Measurements from ENCODE around the gene PCSK6. TPM values are rescaled to one million over a fixed set of nuclear protein-coding genes. Genes with fewer than 3 reads are reported as not detected.
"Not testable (repeated sequence)": the region's sequence is repeated elsewhere in the genome, so short reads cannot be mapped to it uniquely, and the experiment has no call there.

Gene PCSK6
- total RNA-seq, 4 donors from 2014 or later: 1.4 to 12.8 (median 6.9) TPM

GRCh38 chr15:101456057-101456739 is 33.3 kb downstream of the PCSK6 start:
- H3K4me3 ChIP-seq: no peak overlapping the region

DNA sequence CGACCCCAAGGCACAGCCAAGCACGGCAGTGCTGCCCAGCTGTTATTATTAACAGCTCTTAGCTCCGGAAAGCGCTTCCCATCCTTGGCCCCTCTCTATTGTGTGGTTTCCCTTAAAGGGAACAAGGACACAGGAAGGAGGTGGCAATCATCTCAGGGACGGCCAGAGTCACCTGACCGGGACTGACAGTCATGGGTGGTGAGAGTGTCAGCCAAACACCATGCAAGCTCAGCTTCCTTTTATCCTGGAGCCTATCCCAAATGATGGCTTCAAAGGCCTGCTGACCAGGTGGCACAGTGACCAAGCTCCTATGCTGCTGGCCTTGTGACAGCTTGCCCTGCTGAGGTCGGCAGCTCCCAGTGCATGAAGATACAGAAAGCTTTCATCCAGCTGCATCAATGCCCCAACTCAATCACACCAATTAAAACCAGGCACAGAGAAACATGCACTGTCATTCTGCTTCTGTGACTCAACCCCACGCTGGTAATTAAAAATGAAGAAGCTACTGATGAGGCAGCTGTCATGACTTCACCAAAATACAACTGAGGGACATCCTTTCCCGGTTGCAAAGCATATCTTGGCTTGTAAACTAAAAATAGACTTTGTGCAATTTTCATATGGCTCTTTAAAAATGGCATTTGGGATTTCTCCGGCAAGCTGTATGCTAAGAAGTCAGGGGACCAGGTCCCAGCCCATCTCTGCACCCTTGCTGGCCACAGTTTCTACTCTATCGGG is 34.0 kb downstream of the PCSK6 start:
- intact Hi-C loops (cut with DNase I; ENCODE audit: low total_unique reads): no loop called here
- Histone ChIP-seq H3K9me3 (no peaks in the 10 kb centered on the region), H3K4me3 (no peak overlapping the region), H3K4me1 (no peaks in the 10 kb centered on the region), H3K27ac (no peak overlapping the region), H3K27me3 (no peaks in the 10 kb centered on the region), H3K36me3 (no peaks in the 10 kb centered on the region)
- DNase-seq: no peak
- TF ChIP-seq, protein P1, sequence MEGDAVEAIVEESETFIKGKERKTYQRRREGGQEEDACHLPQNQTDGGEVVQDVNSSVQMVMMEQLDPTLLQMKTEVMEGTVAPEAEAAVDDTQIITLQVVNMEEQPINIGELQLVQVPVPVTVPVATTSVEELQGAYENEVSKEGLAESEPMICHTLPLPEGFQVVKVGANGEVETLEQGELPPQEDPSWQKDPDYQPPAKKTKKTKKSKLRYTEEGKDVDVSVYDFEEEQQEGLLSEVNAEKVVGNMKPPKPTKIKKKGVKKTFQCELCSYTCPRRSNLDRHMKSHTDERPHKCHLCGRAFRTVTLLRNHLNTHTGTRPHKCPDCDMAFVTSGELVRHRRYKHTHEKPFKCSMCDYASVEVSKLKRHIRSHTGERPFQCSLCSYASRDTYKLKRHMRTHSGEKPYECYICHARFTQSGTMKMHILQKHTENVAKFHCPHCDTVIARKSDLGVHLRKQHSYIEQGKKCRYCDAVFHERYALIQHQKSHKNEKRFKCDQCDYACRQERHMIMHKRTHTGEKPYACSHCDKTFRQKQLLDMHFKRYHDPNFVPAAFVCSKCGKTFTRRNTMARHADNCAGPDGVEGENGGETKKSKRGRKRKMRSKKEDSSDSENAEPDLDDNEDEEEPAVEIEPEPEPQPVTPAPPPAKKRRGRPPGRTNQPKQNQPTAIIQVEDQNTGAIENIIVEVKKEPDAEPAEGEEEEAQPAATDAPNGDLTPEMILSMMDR (IDR thresholded peaks at IDR 0.05): no peak
- TF ChIP-seq POLR2A (IDR thresholded peaks at IDR 0.05): no peak

More at GRCh38 chr15:101456057-101456739, 33.3 kb downstream of the PCSK6 start:
- Histone ChIP-seq H3K9me3 (no peaks in the 10 kb centered on the region), H3K4me1 (no peaks in the 10 kb centered on the region), H3K27ac (no peak overlapping the region), H3K36me3 (no peaks in the 10 kb centered on the region), H3K27me3 (no peaks in the 10 kb centered on the region)
- no peak for DNase-seq
- no peak for TF ChIP-seq POLR2A (IDR thresholded peaks at IDR 0.05)
- TF ChIP-seq, protein P1 (IDR thresholded peaks at IDR 0.05): no peak
- intact Hi-C loops (cut with DNase I; ENCODE audit: low total_unique reads): no loop called here

GRCh38 chr15:101454781-101455180 is 34.7 kb downstream of the PCSK6 start:
- H3K27me3 ChIP-seq; DNase-seq; H3K36me3 ChIP-seq; intact Hi-C loops (cut with DNase I; ENCODE audit: low total_unique reads); H3K9me3 ChIP-seq; H3K4me3 ChIP-seq; H3K4me1 ChIP-seq; H3K27ac ChIP-seq: not testable (repeated sequence)

- Histone ChIP-seq H3K36me3 (no peaks in the 10 kb centered on the region), H3K4me1 (no peaks in the 10 kb centered on the region), H3K27ac (no peak overlapping the region), H3K27me3 (no peaks in the 10 kb centered on the region), H3K9me3 (no peaks in the 10 kb centered on the region), H3K4me3 (no peak overlapping the region)
- DNase-seq: no peak
- TF ChIP-seq POLR2A (IDR thresholded peaks at IDR 0.05): no peak
- TF ChIP-seq, protein P1 (IDR thresholded peaks at IDR 0.05): no peak
- intact Hi-C loops (cut with DNase I; ENCODE audit: low total_unique reads): no loop called here
Measured at GRCh38 chr15:101454365-101454764, 35.1 kb downstream of the PCSK6 start.

- intact Hi-C loops (cut with DNase I; ENCODE audit: low total_unique reads): no loop called here
- H3K4me3 ChIP-seq: no peak overlapping the region
- H3K4me1 ChIP-seq: no peaks in the 10 kb centered on the region
- no peak overlapping the region for H3K27ac ChIP-seq
- no peaks in the 10 kb centered on the region for H3K9me3 ChIP-seq
- no peaks in the 10 kb centered on the region for H3K36me3 ChIP-seq
- no peaks in the 10 kb centered on the region for H3K27me3 ChIP-seq
- DNase-seq: no peak
- no peak for TF ChIP-seq POLR2A (IDR thresholded peaks at IDR 0.05)
- TF ChIP-seq, protein P1 (IDR thresholded peaks at IDR 0.05): no peak
Measured at GRCh38 chr15:101453123-101454120, 36.1 kb downstream of the PCSK6 start.

Measured in uterus (tissue), 4 donors.